ENCODE results near the gene KRT85.

DNA sequence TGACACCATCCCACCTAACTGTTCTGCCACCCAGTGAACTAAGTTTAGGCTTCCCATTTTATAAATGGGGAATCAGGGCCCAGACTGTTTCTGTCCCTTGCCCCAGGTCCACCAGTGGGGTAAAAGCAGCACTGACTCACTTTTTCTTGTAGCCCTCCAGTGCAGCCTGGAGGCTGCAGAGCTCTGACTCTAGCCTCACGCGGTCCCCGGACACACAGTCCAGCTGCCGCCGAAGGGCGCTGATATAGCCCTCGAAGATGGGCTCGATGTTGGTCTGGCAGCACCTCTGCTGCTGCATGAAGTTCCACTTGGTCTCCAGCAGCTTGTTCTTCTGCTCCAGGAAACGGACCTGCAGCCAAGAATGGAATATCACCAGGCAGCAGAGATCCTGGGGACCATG, 36.3 kb upstream of the KRT85 start:
- no peak for TF ChIP-seq POLR2A (IDR thresholded peaks at IDR 0.05; ENCODE audit: low read length)
- no peak for TF ChIP-seq GATA1 (IDR thresholded peaks at IDR 0.05; ENCODE audit: low read depth, low read length)
